A549 treated with CpdA at 1 μM for 4 hours (cell line): Measurements from ENCODE around the gene VASP. TPM values are rescaled to one million over a fixed set of nuclear protein-coding genes. Genes with fewer than 3 reads are reported as not detected.

ENCODE experiments used
- total RNA-seq: library from RNA; stranded (reverse); fragments of 200-300 nt; extraction: Qiagen RNA extraction; gene quantifications from 5 replicates; pipeline ENCODE4 v1.2.3, GENCODE V29; 2022; ENCODE audit warnings: low read depth

The VASP gene
- 109 to 126 TPM (median 118 TPM) in 5 replicates for total RNA-seq

GRCh38 chr19:45506989-45507871, at the start of gene VASP:
Gene VASP (plus strand): TSS chr19:45507479. CDS start chr19:45507772, 293 bp downstream.

GRCh38 chr19:45467456-45468158, 39.7 kb upstream of the VASP start, which contains the start of gene FOSB:
Gene FOSB (plus strand): TSS chr19:45467996. CDS start chr19:45468587, 591 bp downstream.

DNA sequence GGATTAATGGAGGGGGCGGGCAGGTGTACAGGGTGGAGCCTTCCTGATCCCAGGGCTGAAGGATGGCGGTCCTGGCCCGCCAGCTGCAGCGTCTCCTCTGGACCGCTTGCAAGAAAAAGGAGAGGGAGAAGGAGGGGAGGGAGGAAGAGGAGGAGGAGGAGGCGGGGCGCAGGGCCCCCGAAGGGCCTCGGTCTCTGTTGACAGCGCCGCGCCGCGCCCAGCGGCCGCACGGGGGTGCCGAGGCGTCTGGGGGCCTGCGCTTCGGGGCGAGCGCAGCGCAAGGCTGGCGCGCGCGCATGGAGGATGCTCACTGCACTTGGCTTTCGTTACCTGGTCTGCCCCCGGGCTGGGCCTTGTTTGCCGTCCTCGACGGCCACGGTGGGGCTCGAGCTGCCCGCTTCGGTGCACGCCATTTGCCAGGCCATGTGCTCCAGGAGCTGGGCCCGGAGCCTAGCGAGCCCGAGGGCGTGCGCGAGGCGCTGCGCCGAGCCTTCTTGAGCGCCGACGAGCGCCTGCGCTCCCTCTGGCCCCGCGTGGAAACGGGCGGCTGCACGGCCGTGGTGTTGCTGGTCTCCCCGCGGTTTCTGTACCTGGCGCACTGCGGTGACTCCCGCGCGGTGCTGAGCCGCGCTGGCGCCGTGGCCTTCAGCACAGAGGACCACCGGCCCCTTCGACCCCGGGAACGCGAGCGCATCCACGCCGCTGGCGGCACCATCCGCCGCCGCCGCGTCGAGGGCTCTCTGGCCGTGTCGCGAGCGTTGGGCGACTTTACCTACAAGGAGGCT, 8.7 kb upstream of the VASP start, which contains the start of gene PPM1N:
Gene PPM1N, plus strand, starts transcription at position 33 of the 785 bp plus-strand sequence. Its CDS starts 30 bp downstream, at position 63.

Other genes starting within 250 kb of the VASP start
- not detected in 5 replicates for gene CKM, start 184.6 kb upstream of the VASP start, total RNA-seq
- gene KLC3, start 166.7 kb upstream of the VASP start, total RNA-seq = 0.53 to 0.78 TPM (median 0.72 TPM) in 5 replicates
- 10.3 to 14.6 TPM (median 12.0 TPM) in 5 replicates for gene ERCC2, start 136.9 kb upstream of the VASP start, total RNA-seq
- gene PPP1R13L, start 102.4 kb upstream of the VASP start, total RNA-seq = 22.3 to 33.2 TPM (median 26.9 TPM) in 5 replicates
- gene POLR1G, start 100.8 kb upstream of the VASP start, total RNA-seq = 43.7 to 53.6 TPM (median 44.4 TPM) in 5 replicates
- gene ERCC1, start 83.6 kb upstream of the VASP start, total RNA-seq = 126 to 160 TPM (median 149 TPM) in 5 replicates
- 13.4 to 19.5 TPM (median 15.8 TPM) in 5 replicates for gene FOSB, start 39.5 kb upstream of the VASP start, total RNA-seq
- 8.0 to 12.5 TPM (median 9.8 TPM) in 5 replicates for gene RTN2, start 10.4 kb upstream of the VASP start, total RNA-seq
- gene PPM1N, start 9.0 kb upstream of the VASP start, total RNA-seq = 6.5 to 8.5 TPM (median 7.4 TPM) in 5 replicates
- 11.5 to 17.3 TPM (median 17.0 TPM) in 5 replicates for gene OPA3, start 77.3 kb downstream of the VASP start, total RNA-seq
- gene GPR4, start 94.7 kb downstream of the VASP start, total RNA-seq = 0.13 to 0.38 TPM (median 0.22 TPM) in 5 replicates
- 22.4 to 30.1 TPM (median 25.4 TPM) in 5 replicates for gene EML2, start 131.9 kb downstream of the VASP start, total RNA-seq
- gene GIPR, start 160.7 kb downstream of the VASP start, total RNA-seq = 2.1 to 4.7 TPM (median 2.5 TPM) in 5 replicates
- 757 to 952 TPM (median 803 TPM) in 5 replicates for gene SNRPD2, start 184.5 kb downstream of the VASP start, total RNA-seq
- 7.9 to 10.8 TPM (median 9.8 TPM) in 5 replicates for gene QPCTL, start 185.2 kb downstream of the VASP start, total RNA-seq
- 8.9 to 11.1 TPM (median 10.6 TPM) in 5 replicates for gene FBXO46, start 223.4 kb downstream of the VASP start, total RNA-seq
- gene MEIOSIN, start 226.0 kb downstream of the VASP start, total RNA-seq = 0.05 to 0.16 TPM (median 0.06 TPM) in 4 of 5 replicates, not detected in the other